Progenitor cell of endocrine pancreas (in vitro differentiated cells): ENCODE results near the gene STAB2. TPM values are rescaled to one million over a fixed set of nuclear protein-coding genes. Genes with fewer than 3 reads are reported as not detected.

Experiments
- DNase-seq: peaks from one replicate; pipeline ENCODE4 v3.0.0; 2021; ENCODE audit warnings: low spot score; ENCODE audit not compliant: unreplicated experiment
- H3K27ac Mint-ChIP-seq: 2 replicates; pipeline ENCODE4 v1.8.0; 2021; ENCODE audit warnings: mild to moderate bottlenecking, moderate library complexity, mixed read lengths
- H3K27me3 Mint-ChIP-seq: 2 replicates; pipeline ENCODE4 v1.8.0; 2021; ENCODE audit warnings: mixed read lengths
- H3K36me3 Mint-ChIP-seq: 2 replicates; pipeline ENCODE4 v1.8.0; 2022; ENCODE audit warnings: mixed read lengths; ENCODE audit not compliant: insufficient read depth
- H3K4me1 Mint-ChIP-seq: 2 replicates; pipeline ENCODE4 v1.8.0; 2021; ENCODE audit warnings: low read depth, mixed read lengths
- H3K4me3 Mint-ChIP-seq: 2 replicates; pipeline ENCODE4 v1.8.0; 2021; ENCODE audit warnings: low read depth, mild to moderate bottlenecking, moderate library complexity, mixed read lengths
- H3K9me3 Mint-ChIP-seq: 2 replicates; pipeline ENCODE4 v1.8.0; 2021; ENCODE audit warnings: low read depth, mixed read lengths
- CTCF ChIP-seq: fragments of 200-600 bp; sonication (generic); IDR thresholded peaks from one replicate; pipeline ENCODE4 v1.5.0; 2021; ENCODE audit warnings: antibody characterized with exemption, mild to moderate bottlenecking; ENCODE audit not compliant: unreplicated experiment
- total RNA-seq: library from RNA; stranded (reverse); gene quantifications from 2 replicates; pipeline ENCODE4 v1.2.1, GENCODE V29; 2021

The STAB2 gene
- total RNA-seq, 1 donor from 2014 or later = not detected

GRCh38 chr12:103798586-103798985 lies 211.5 kb downstream of the STAB2 start:
- DNase-seq = no peak
- Mint-ChIP-seq H3K27ac (no peak overlapping the region), H3K27me3 (no peaks in the 10 kb centered on the region), H3K4me3 (no peak overlapping the region), H3K36me3 (peaks cover 11% of the 10 kb centered on the region), H3K9me3 (no peaks in the 10 kb centered on the region), H3K4me1 (peaks cover 11% of the 10 kb centered on the region)
- TF ChIP-seq CTCF = no peak

GRCh38 chr12:103799504-103799856 lies 212.4 kb downstream of the STAB2 start:
- no peak overlapping the region for H3K4me3 Mint-ChIP-seq
- H3K27me3 Mint-ChIP-seq = no peaks in the 10 kb centered on the region
- H3K4me1 Mint-ChIP-seq = peaks cover 13% of the 10 kb centered on the region
- H3K36me3 Mint-ChIP-seq = peaks cover 11% of the 10 kb centered on the region
- no peak for DNase-seq
- H3K9me3 Mint-ChIP-seq = no peaks in the 10 kb centered on the region
- TF ChIP-seq CTCF = no peak
- H3K27ac Mint-ChIP-seq = no peak overlapping the region

GRCh38 chr12:103799857-103800771 lies 213.0 kb downstream of the STAB2 start:
- Mint-ChIP-seq H3K27me3 (no peaks in the 10 kb centered on the region), H3K4me1 (peaks cover 17% of the 10 kb centered on the region), H3K9me3 (no peaks in the 10 kb centered on the region), H3K27ac (peak overlapping the region; percentile 15), H3K36me3 (peaks cover 11% of the 10 kb centered on the region), H3K4me3 (no peak overlapping the region)
- no peak for TF ChIP-seq CTCF
- DNase-seq = no peak

GRCh38 chr12:103801709-103802585 lies 214.9 kb downstream of the STAB2 start:
- DNase-seq = no peak
- Mint-ChIP-seq H3K4me1 (peaks cover 21% of the 10 kb centered on the region), H3K36me3 (peaks cover 9% of the 10 kb centered on the region), H3K4me3 (no peak overlapping the region), H3K27me3 (no peaks in the 10 kb centered on the region), H3K9me3 (no peaks in the 10 kb centered on the region), H3K27ac (no peak overlapping the region)
- no peak for TF ChIP-seq CTCF

- H3K4me3 Mint-ChIP-seq = no peak overlapping the region
- no peak for DNase-seq
- H3K36me3 Mint-ChIP-seq = peaks cover 7% of the 10 kb centered on the region
- no peak overlapping the region for H3K27ac Mint-ChIP-seq
- H3K9me3 Mint-ChIP-seq = no peaks in the 10 kb centered on the region
- no peak for TF ChIP-seq CTCF
- no peaks in the 10 kb centered on the region for H3K27me3 Mint-ChIP-seq
- peaks cover 21% of the 10 kb centered on the region for H3K4me1 Mint-ChIP-seq
These were observed 215.5 kb downstream of the STAB2 start for GRCh38 chr12:103802586-103802886.
